ENCODE measurements around the gene LRRC51. TPM values are rescaled to one million over a fixed set of nuclear protein-coding genes. Genes with fewer than 3 reads are reported as not detected.

Gene LRRC51
- total and polyA plus RNA-seq, 2 of the 4 experiments (the other 2 are of a cell fraction), result 5.3 to 5.6 TPM

DNA sequence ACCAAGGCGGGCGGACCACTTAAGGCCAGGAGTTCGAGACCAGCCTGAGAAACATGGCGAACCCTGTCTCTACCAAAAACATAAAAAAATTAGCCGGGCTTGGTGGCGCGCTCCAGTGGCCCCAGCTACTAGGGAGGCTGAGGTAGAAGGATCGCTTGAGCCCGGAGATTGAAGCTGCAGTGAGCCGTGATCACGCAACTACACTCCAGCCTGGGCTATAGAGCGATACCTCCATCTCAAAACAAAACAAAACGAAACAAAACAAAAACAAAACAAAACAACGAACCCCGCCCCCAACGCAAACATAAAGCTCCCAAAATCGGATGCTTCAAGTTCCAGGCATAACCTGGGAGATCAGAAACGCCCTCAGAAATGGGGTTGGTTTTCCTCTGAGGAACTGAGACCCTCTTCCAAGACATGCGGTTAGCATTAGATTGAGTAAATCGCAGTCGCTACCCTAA is 564 bp downstream of the LRRC51 start:
- Histone ChIP-seq H3K27me3 (ENCODE audit: control insufficient read depth, insufficient read depth, low read length) (no peaks in the 10 kb centered on the region), H3K14ac (replicated peaks; ENCODE audit: low read depth, low read length) (peak overlapping the region; percentile 83), H3K36me3 (ENCODE audit: control insufficient read depth, insufficient read depth, low read length) (peaks cover 4% of the 10 kb centered on the region; the same call in 1 of the 2 replicates), H3K9me3 (ENCODE audit: control insufficient read depth, insufficient read depth, low read length) (no peaks in the 10 kb centered on the region), H3K56ac (ENCODE audit: extremely low read depth, insufficient read depth, low read length) (no peak overlapping the region), H3K23ac (ENCODE audit: low read depth, low read length) (no peak overlapping the region), H2AK9ac (replicated peaks; ENCODE audit: low read depth, low read length, poor library complexity) (peak overlapping the region; percentile 45), H3K4me2 (ENCODE audit: low read depth, low read length) (peak overlapping the region; percentile 80), H2BK15ac (ENCODE audit: low read depth, low read length) (0 out of 3 replicates have a peak overlapping the region, but pooled peaks have one; percentile 9), H3K4ac (ENCODE audit: low read depth, low read length) (peak overlapping the region; percentile 94), H3K79me1 (ENCODE audit: low read depth in 1 of 2, low read length in 2 of 2) (peaks cover 13 to 35% of the 10 kb centered on the region in 2 experiments; a peak in 3 of 4 replicates), H3K9me1 (ENCODE audit: insufficient read depth, low read length) (no peaks in the 10 kb centered on the region), H4K5ac (ENCODE audit: low read depth, low read length) (peak overlapping the region; percentile 60), H3K4me1 (ENCODE audit: control insufficient read depth, insufficient read depth, low read length) (peaks cover 2% of the 10 kb centered on the region; the same call in 1 of the 2 replicates), H3K9ac (ENCODE audit: low read depth, low read length) (peak overlapping the region; percentile 74), H3K4me3 (ENCODE audit: insufficient read depth, low read depth, low read length) (peak overlapping the region; percentile 51), H4K8ac (ENCODE audit: low read depth in 2 of 2, low read length in 2 of 2) (peak overlapping the region; percentile 89 to 96), H2AFZ (replicated peaks; ENCODE audit: low read length, poor library complexity) (peak overlapping the region; percentile 94), H3K27ac (ENCODE audit: insufficient read depth, low read length) (peak overlapping the region; percentile 74), H2BK5ac (ENCODE audit: low read depth, low read length, poor library complexity, severe bottlenecking) (peak overlapping the region; percentile 61), H2AK5ac (ENCODE audit: low read depth, low read length) (peak overlapping the region; percentile 83), H3K18ac (ENCODE audit: low read depth, low read length) (no peak overlapping the region), H2BK120ac (ENCODE audit: low read depth, low read length) (peak overlapping the region; percentile 81), H2BK20ac (ENCODE audit: low read depth, low read length) (no peak overlapping the region), H4K91ac (ENCODE audit: insufficient read depth, low read depth, low read length) (peak overlapping the region; percentile 92; the same call in 1 of the 2 replicates), H4K20me1 (ENCODE audit: insufficient read depth, low read length) (no peaks in the 10 kb centered on the region)
- DNase-seq (no peak), ATAC-seq (ENCODE audit: low read depth) (no peak)
- ChIA-PET POLR2A (ENCODE audit: unreplicated experiment) (no interaction called here), CTCF (interaction anchor here (1.2 kb wide), 1 partner anchor 56 kb away, joined by 6 read pairs; no protein-coding TSS in a partner anchor)
- no CpG with 5 or more reads among the region's 21 CpGs for WGBS, 2 experiments (ENCODE audit: extremely low coverage in 2 of 2, insufficient read length in 1 of 2)
- dilution Hi-C loops (cut with HindIII; ENCODE audit: low sequenced_read_pairs, unreplicated experiment), result no loop called here
- BruUV-seq (replicated peaks), result no TSS peak
- TF ChIP-seq CEBPB (IDR thresholded peaks at IDR 0.05; ENCODE audit: low read depth, low read length) (no peak), BHLHE40 (IDR thresholded peaks at IDR 0.05; ENCODE audit: low read depth, low read length) (no peak), CHD1 (IDR thresholded peaks at IDR 0.05; ENCODE audit: low read depth, low read length) (no peak), CTCF (conservative IDR thresholded peaks at IDR 0.05; ENCODE audit: low read depth, low read length) (no peak), MAFK (IDR thresholded peaks at IDR 0.05; ENCODE audit: low read depth, low read length) (no peak), FOS (IDR thresholded peaks at IDR 0.05; ENCODE audit: low read depth, low read length) (no peak), MXI1 (IDR thresholded peaks at IDR 0.05; ENCODE audit: borderline replicate concordance, low read depth, low read length) (no peak), RCOR1 (IDR thresholded peaks at IDR 0.05; ENCODE audit: insufficient replicate concordance, low read length) (no peak), NFE2L2 (IDR thresholded peaks at IDR 0.05; ENCODE audit: low read depth, low read length) (no peak), USF2 (IDR thresholded peaks at IDR 0.05; ENCODE audit: low read depth, low read length) (no peak)
- in situ Hi-C loops (cut with MboI; ENCODE audit: low sequenced_read_pairs), result no loop called here
- intact Hi-C loops (cut with micrococcal nuclease), result loop anchor here (2.0 kb wide), 1 partner anchor 64 kb away; no protein-coding TSS in a partner anchor
